MM.1S (cell line): ENCODE results near the gene DUS2.

Source experiments
- EZH2phosphoT487 ChIP-seq: fragments of 300-600 bp; sonication (generic); IDR thresholded peaks from 2 replicates; pipeline ENCODE4 v1.6.1; 2018; ENCODE audit warnings: antibody characterized with exemption, low read length
- TF ChIP-seq, protein P1 (sequence below): fragments of 300-600 bp; sonication (generic); IDR thresholded peaks from 2 replicates; pipeline ENCODE4 v1.5.1; 2016; ENCODE audit warnings: antibody characterized with exemption, low read length, mixed read lengths

DNA sequence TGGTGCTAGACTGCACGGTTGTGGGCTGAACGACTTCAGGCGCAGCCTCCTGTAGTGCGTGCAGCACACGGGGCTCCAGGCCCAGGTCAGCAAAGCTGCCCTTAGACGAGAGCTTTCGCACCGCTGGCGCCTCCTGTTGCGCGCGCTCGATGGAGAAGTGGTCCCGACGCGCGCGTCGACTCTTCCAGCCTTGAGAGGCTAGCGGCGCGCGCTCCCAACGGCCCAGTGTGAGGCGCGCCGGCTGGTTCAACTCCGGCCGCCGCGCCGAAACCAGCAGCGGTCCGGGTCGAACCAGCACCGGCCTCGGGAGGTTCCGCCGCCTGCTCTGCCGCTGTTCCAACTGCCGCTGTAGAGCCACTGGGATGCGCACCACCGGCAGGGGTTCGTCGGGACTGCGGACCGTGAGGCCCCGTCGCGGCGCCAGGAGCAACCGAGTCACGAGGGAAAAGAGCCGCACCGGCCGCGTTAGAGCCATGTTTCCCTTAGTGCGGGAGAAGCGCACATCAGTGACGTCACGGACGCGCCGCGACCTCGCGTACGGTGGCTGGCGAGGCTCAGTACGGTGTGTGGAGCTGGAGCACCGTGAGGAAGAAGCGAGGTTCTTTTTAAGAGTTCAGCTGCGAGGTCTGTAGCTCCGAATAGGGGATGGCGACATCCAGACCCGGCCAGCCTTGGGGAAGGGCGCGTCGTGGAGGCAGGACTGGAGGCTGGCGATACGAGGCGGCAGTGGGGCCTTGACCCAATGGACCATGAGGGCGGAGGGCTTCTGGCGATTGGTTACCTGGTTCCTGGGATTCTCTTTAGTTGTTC, at the start of gene DUS2, which contains the start of gene DDX28:
- no peak for TF ChIP-seq EZH2phosphoT487
- TF ChIP-seq, protein P1, sequence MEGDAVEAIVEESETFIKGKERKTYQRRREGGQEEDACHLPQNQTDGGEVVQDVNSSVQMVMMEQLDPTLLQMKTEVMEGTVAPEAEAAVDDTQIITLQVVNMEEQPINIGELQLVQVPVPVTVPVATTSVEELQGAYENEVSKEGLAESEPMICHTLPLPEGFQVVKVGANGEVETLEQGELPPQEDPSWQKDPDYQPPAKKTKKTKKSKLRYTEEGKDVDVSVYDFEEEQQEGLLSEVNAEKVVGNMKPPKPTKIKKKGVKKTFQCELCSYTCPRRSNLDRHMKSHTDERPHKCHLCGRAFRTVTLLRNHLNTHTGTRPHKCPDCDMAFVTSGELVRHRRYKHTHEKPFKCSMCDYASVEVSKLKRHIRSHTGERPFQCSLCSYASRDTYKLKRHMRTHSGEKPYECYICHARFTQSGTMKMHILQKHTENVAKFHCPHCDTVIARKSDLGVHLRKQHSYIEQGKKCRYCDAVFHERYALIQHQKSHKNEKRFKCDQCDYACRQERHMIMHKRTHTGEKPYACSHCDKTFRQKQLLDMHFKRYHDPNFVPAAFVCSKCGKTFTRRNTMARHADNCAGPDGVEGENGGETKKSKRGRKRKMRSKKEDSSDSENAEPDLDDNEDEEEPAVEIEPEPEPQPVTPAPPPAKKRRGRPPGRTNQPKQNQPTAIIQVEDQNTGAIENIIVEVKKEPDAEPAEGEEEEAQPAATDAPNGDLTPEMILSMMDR: 0 out of 2 replicates have a peak, but pooled peaks have one; percentile 11
